Heart left ventricle (tissue), 16 donors: Measurements from ENCODE around the gene STIMATE. TPM values are rescaled to one million over a fixed set of nuclear protein-coding genes. Genes with fewer than 3 reads are reported as not detected.

Source experiments
- ATAC-seq, 4 donors: fragments of 200-7000 bp; cut with Tn5 transposase; one replicate each; pipeline ENCODE4 v1.9.1; 2020 to 2022; ENCODE audit warnings: moderate library complexity in 4 of 4, mild to moderate bottlenecking in 3 of 4, moderate number of reproducible peaks in 1 of 4
- DNase-seq, 5 donors: peaks; one replicate each; pipeline ENCODE4 v3.0.0-alpha.2; 2020
- H3K27ac ChIP-seq, 12 donors: fragments of 200-600 bp; sonication (generic) in 4 of 12; one replicate each; pipeline versions ENCODE4 v1.5.0 to v1.8.0; 2016 to 2022; ENCODE audit warnings: mild to moderate bottlenecking in 2 of 12
- H3K27me3 ChIP-seq, 9 donors: fragments of 200-600 bp; sonication (generic) in 2 of 9; one replicate each; pipeline versions ENCODE4 v1.5.1 to v1.8.0; 2016 to 2022; ENCODE audit warnings: mild to moderate bottlenecking in 3 of 9
- H3K36me3 ChIP-seq, 9 donors: fragments of 200-600 bp; sonication (generic) in 2 of 9; one replicate each; pipeline versions ENCODE4 v1.5.0 to v1.8.0; 2018 to 2022; ENCODE audit warnings: mild to moderate bottlenecking in 2 of 9
- H3K4me1 ChIP-seq, 12 donors: fragments of 200-600 bp; sonication (generic) in 4 of 12; one replicate each; pipeline versions ENCODE4 v1.5.0 to v1.8.0; 2016 to 2022; ENCODE audit warnings: mild to moderate bottlenecking in 3 of 12
- H3K4me3 ChIP-seq, 12 donors: fragments of 200-600 bp; sonication (generic) in 4 of 12; one replicate each; pipeline versions ENCODE4 v1.5.0 to v1.8.0; 2017 to 2022; ENCODE audit warnings: mild to moderate bottlenecking in 9 of 12, moderate library complexity in 4 of 12
- H3K9me3 ChIP-seq, 12 donors: fragments of 200-600 bp; sonication (generic) in 4 of 12; one replicate each; pipeline versions ENCODE4 v1.5.0 to v1.8.0; 2016 to 2022; ENCODE audit warnings: mild to moderate bottlenecking in 1 of 12
- CTCF ChIP-seq, 12 donors: fragments of 200-600 bp; sonication (generic) in 4 of 12; IDR thresholded peaks; one replicate each; pipeline versions ENCODE4 v1.5.0 to v1.8.0; 2018 to 2022; ENCODE audit warnings: antibody characterized with exemption in 12 of 12, mild to moderate bottlenecking in 5 of 12
- POLR2A ChIP-seq, 2 donors: fragments of 450-650 bp; IDR thresholded peaks; one replicate each; pipeline ENCODE4 v1.6.1; 2017; ENCODE audit warnings: antibody characterized with exemption in 2 of 2, mild to moderate bottlenecking in 2 of 2, moderate library complexity in 2 of 2
- WGBS, 4 donors: extraction: QIAGEN DNeasy Blood & Tissue Kit in 2 of 4; methylation state at CpG; one replicate each; pipeline versions ENCODE4 v1.1.5 to v1.1.7; 2013 to 2018; 5-methylcytosine and 5-hydroxymethylcytosine counted together
- intact Hi-C, 10 donors: fragments of 100-400 bp; cut with DNase I; formaldehyde crosslinking; loops; one replicate each; pipeline versions ENCODE4 v1.11.1 to v1.14.2; 2022
- polyA plus RNA-seq, 2 donors: library from polyadenylated mRNA; stranded (reverse); fragments of 200-250 nt; gene quantifications; one replicate each; pipeline ENCODE4 v1.2.3, GENCODE V29; 2013
- total RNA-seq, 9 donors: library from RNA; depleted of rRNA in 2 of 9; stranded (reverse); fragments of >200 nt in 2 of 9; fragmentation: NEBNext Ultra II Directional in 3 of 9; extraction: Animal tissue kit (Norgen Biotek cat#: 25700) in 3 of 9; gene quantifications; one replicate each; pipeline versions ENCODE4 v1.1.0 to v1.2.4, GENCODE V29; 2016 to 2023
- donor health status: ischemic (EF 13 %, LVEDD 7.1; RV severe dilation, severe dysfunction).
- donor health status: healthy with polysubstance abuse.
- donor health status: DM: no; HTN: yes; CAD: no.
- donor health status: DM: no; HTN: no; CAD: no.
- donor health status: ischemic (EF 25% LVEDD 6.9; RV normal size, moderate dysfunction).
- donor health status: ischemic (EF 25% LVEDD 5.7; RV mildly dilated, moderate dysfunction).
- donor health status: healthy.
- donor health status: DM: yes; HTN: yes; CAD: no.
- donor health status: ischemic (EF 35%, LVEDD 5.7; RV mildly dilated, moderate dysfunction).
- donor health status: nonischemic (EF 11% LVEDD 7.7; RV severe dilation, severe dysfunction).
- donor health status: DM: yes; HTN: yes; CAD: no.
- donor health status: PGD.
- donor health status: ischemic (EF 29% LVEDD 5.4; RV normal size, mild dysfunction).
- donor health status: nonischemic (EF 23%, LVEDD 6.1; RV moderate dilation, normal function).

Gene STIMATE
- total and polyA plus RNA-seq, 11 donors: 3.4 to 17.1 (median 9.4) TPM

GRCh38 chr3:52834871-52835501 is 62.4 kb downstream of the STIMATE start, which contains the start of gene MUSTN1:
Gene MUSTN1, minus strand, starts transcription at chr3:52835019. Its CDS starts 71 bp downstream, at chr3:52834948.
- peaks cover 5 to 45% (median 23%) of the 10 kb centered on the region in 12 donors for H3K4me1 ChIP-seq
- WGBS, 4 donors: 20 to 48% (median 44%) methylated on average over 3 to 11 of the region's 11 CpGs
- intact Hi-C loops: loop anchor here in 2 of 10 donors (5.0 kb wide), 1 partner anchor 63 kb away; the partner anchor contains the start of gene NEK4 (in 2 of the 2)
- H3K36me3 ChIP-seq: peaks cover 0 to 29% (median under 1%) of the 10 kb centered on the region in 9 donors
- DNase-seq: peak in 4 of 5 donors; percentile 36 to 68 (median 59)
- ATAC-seq: peak; percentile 35 to 65 (median 48)
- peak within 1 kb of the TSS; percentile 32 to 90 (median 57) for H3K27ac ChIP-seq
- no peaks in the 10 kb centered on the region for H3K27me3 ChIP-seq
- peak within 1 kb of the TSS in 10 of 12 donors; percentile 12 to 53 (median 37) for H3K4me3 ChIP-seq
- TF ChIP-seq POLR2A (IDR thresholded peaks at IDR 0.05) (no peak), CTCF (IDR thresholded peaks at IDR 0.05) (no peak)
- H3K9me3 ChIP-seq: no peaks in the 10 kb centered on the region

- Histone ChIP-seq H3K9me3 (no peaks in the 10 kb centered on the region), H3K4me1 (peaks cover 5 to 45% (median 23%) of the 10 kb centered on the region in 12 donors), H3K27me3 (no peaks in the 10 kb centered on the region), H3K27ac (peak overlapping the region in 1 of 12 donors; percentile 34), H3K36me3 (peaks cover 0 to 18% (median 0%) of the 10 kb centered on the region in 9 donors), H3K4me3 (peak overlapping the region in 3 of 12 donors; percentile 26 to 52 (median 46))
- no peak for ATAC-seq
- intact Hi-C loops: loop anchor here in 1 of 10 donors (5.0 kb wide), 1 partner anchor 61 kb away; the partner anchor contains the start of gene NEK4
- TF ChIP-seq CTCF (IDR thresholded peaks at IDR 0.05): no peak
- no peak for TF ChIP-seq POLR2A (IDR thresholded peaks at IDR 0.05)
- peak in 1 of 5 donors; percentile 48 for DNase-seq
- WGBS, 4 donors: 90 to 96% (median 95%) methylated on average over 12 to 14 of the region's 14 CpGs
These were observed 64.1 kb downstream of the STIMATE start for GRCh38 chr3:52833202-52833601.

GRCh38 chr3:52831500-52832301 is 65.6 kb downstream of the STIMATE start:
- DNase-seq (peak in 4 of 5 donors; percentile 51 to 68 (median 68)), ATAC-seq (peak in 2 of 4 donors; percentile 10 to 34)
- peaks cover 0 to 18% (median 0%) of the 10 kb centered on the region in 9 donors for H3K36me3 ChIP-seq
- no peaks in the 10 kb centered on the region for H3K9me3 ChIP-seq
- TF ChIP-seq CTCF (IDR thresholded peaks at IDR 0.05) (no peak), POLR2A (IDR thresholded peaks at IDR 0.05) (no peak)
- no peak overlapping the region for H3K4me3 ChIP-seq
- intact Hi-C loops: loop anchor here in 1 of 10 donors (5.0 kb wide), 1 partner anchor 59 kb away; the partner anchor contains the start of gene NEK4
- peak overlapping the region in 8 of 12 donors; percentile 4 to 53 (median 46) for H3K27ac ChIP-seq
- peaks cover 5 to 41% (median 23%) of the 10 kb centered on the region in 12 donors for H3K4me1 ChIP-seq
- H3K27me3 ChIP-seq: no peaks in the 10 kb centered on the region
- 53 to 67% (median 62%) methylated on average over 19 to 21 of the region's 21 CpGs for WGBS, 4 donors
